HAP-1 (cell line): ENCODE data around the gene KRT17.
"Not testable (repeated sequence)": the region's sequence is repeated elsewhere in the genome, so short reads cannot be mapped to it uniquely, and the experiment has no call there.

Source experiments
- DNase-seq, 2 experiments: peaks; one replicate each; pipeline ENCODE4 v3.0.0-alpha.2; 2016 to 2020; ENCODE audit warnings: low spot score in 2 of 2
- H3K27me3 ChIP-seq: fragments of 250-450 bp; sonication (Bioruptor Pico); 2 replicates; pipeline ENCODE4 v1.5.1; 2020; ENCODE audit warnings: low read depth, mild to moderate bottlenecking, moderate library complexity
- H3K36me3 ChIP-seq: fragments of 250-450 bp; sonication (Bioruptor Pico); replicated peaks from 2 replicates; pipeline ENCODE4 v1.5.1; 2020; ENCODE audit warnings: mild to moderate bottlenecking
- H3K4me1 ChIP-seq: fragments of 250-450 bp; sonication (Bioruptor Pico); 2 replicates; pipeline ENCODE4 v1.5.1; 2020; ENCODE audit warnings: mild to moderate bottlenecking
- H3K4me3 ChIP-seq: fragments of 250-450 bp; sonication (Bioruptor Pico); 2 replicates; pipeline ENCODE4 v1.5.1; 2020; ENCODE audit warnings: mild to moderate bottlenecking, moderate library complexity
- H3K9me3 ChIP-seq: fragments of 250-450 bp; sonication (Bioruptor Pico); 2 replicates; pipeline ENCODE4 v1.5.1; 2020; ENCODE audit warnings: mild to moderate bottlenecking, moderate library complexity
- in situ Hi-C: fragments of 300-500 bp; cut with MboI; formaldehyde crosslinking; loops from 3 replicates; pipeline ENCODE4 v1.14.3; 2020; ENCODE audit warnings: low sequenced_read_pairs, inconsistent platforms, mixed read lengths

Gene KRT17

GRCh38 chr17:41614767-41615166, 9.6 kb downstream of the KRT17 start:
- H3K36me3 ChIP-seq, H3K27me3 ChIP-seq, in situ Hi-C loops, H3K4me1 ChIP-seq, DNase-seq, H3K4me3 ChIP-seq, H3K9me3 ChIP-seq: not testable (repeated sequence)

DNA sequence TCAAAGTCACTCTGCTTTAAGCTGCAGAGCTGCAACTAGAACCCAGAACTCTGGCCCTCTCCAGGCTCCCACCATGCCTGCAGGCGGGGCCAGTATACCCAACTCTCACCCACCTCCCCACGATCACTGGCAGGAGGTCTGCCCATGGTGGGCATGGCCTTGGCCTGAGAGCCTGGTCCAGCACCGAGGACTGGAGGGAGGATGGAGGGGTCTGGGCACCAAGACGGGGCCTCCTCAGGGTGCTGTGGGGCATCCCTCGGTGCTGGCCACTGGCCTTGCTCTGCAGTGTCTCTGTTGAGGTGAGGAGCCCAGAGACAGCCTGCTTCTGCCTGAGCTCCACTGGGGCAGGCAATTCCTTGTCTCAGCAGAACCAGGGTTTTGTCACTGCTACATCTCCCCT, 10.3 kb downstream of the KRT17 start:
- in situ Hi-C loops, result no loop called here
- Histone ChIP-seq H3K36me3 (no peaks in the 10 kb centered on the region), H3K4me1 (no peaks in the 10 kb centered on the region), H3K27me3 (no peaks in the 10 kb centered on the region), H3K9me3 (no peaks in the 10 kb centered on the region), H3K4me3 (no peak overlapping the region)
- DNase-seq, result no peak

- DNase-seq, result no peak
- no peaks in the 10 kb centered on the region for H3K9me3 ChIP-seq
- no peak overlapping the region for H3K4me3 ChIP-seq
- in situ Hi-C loops, result no loop called here
- no peaks in the 10 kb centered on the region for H3K36me3 ChIP-seq
- no peaks in the 10 kb centered on the region for H3K27me3 ChIP-seq
- H3K4me1 ChIP-seq, result no peaks in the 10 kb centered on the region
Observed at GRCh38 chr17:41613277-41614082, 10.9 kb downstream of the KRT17 start.

DNA sequence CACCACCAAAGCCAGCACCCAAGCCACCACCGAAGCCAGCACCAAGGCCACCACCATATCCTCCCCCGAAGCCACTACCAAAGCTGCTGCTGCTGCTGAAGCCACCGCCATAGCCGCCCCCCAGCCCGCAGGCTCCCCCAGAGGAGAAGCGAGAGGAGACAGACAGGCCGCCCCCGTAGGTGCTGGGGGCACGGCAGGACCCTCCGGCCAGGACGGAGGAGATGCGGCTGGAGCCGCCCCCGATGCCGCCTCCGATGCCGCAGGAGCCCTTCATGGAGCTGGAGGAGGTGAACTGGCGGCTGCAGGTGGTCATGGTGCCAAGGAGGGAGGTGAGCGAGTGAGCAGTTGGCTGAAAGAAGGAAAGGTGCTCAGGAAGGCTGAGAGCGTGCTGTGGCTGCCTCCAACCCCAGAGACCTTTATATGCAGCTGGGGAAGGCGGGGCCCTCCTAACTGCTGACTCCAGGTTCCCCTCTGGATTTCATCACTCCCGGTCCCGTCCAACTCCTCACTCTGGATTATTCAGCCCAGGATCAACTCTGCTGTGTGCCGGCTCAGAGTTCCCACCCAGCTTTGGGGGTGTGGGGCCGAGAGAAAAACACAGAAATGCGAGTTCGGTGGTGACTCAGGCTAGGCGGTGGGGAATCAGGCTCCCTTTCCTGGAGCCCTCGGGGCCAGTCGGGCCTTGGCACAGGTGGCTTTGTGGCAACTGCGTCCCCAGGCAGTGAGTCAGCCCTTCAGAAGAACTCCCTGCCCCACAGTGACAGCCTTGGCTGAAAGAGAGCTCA, 11.8 kb downstream of the KRT17 start, which contains the start of gene KRT16:
Gene KRT16 (minus strand): TSS at position 392 of the 785 bp plus-strand sequence. CDS start 79 bp downstream, at position 313.
- H3K27me3 ChIP-seq, H3K36me3 ChIP-seq, in situ Hi-C loops, H3K4me1 ChIP-seq, DNase-seq, H3K9me3 ChIP-seq, H3K4me3 ChIP-seq: not testable (repeated sequence)

DNA sequence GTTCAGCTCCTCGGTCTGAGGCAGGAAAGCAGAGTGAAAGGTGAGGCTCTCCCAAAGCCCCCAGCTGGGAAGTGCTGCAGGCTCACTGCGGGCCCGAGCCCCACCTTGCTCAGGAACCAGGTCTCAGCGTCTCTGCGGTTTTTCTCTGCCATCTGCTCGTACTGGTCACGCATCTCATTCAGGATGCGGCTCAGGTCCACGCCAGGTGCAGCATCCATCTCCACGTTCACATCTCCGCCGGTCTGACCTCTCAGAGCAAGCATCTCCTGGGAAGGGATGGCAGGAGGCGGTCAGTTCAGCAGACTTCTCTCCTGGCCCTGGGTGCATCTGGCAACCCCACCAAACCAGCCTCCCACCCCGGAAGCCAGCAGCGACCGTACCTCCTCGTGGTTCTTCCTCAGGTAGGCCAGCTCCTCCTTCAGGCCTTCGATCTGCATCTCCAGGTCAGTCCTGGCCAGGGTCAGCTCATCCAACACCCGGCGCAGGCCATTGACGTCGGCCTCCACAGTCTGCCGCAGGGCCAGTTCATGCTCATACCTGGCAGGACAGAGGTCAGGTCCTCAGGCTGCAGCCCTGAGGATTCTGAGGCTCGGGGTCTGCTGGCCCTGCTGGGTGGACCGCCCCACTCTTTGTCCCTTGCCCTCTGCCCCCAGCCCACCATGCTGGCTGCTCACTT, 13.3 kb downstream of the KRT17 start:
- H3K4me3 ChIP-seq, result no peak overlapping the region
- no peaks in the 10 kb centered on the region for H3K9me3 ChIP-seq
- no peaks in the 10 kb centered on the region for H3K36me3 ChIP-seq
- H3K4me1 ChIP-seq, result no peaks in the 10 kb centered on the region
- in situ Hi-C loops, result no loop called here
- DNase-seq, result no peak
- H3K27me3 ChIP-seq, result no peaks in the 10 kb centered on the region

GRCh38 chr17:41610061-41610517, 14.3 kb downstream of the KRT17 start:
- H3K4me1 ChIP-seq, in situ Hi-C loops, DNase-seq, H3K9me3 ChIP-seq, H3K27me3 ChIP-seq, H3K36me3 ChIP-seq, H3K4me3 ChIP-seq: not testable (repeated sequence)

GRCh38 chr17:41606930-41607329, 17.4 kb downstream of the KRT17 start:
- H3K4me1 ChIP-seq, H3K4me3 ChIP-seq, H3K27me3 ChIP-seq, DNase-seq, in situ Hi-C loops, H3K9me3 ChIP-seq, H3K36me3 ChIP-seq: not testable (repeated sequence)

GRCh38 chr17:41602524-41602923, 21.9 kb downstream of the KRT17 start:
- no peaks in the 10 kb centered on the region for H3K9me3 ChIP-seq
- H3K4me1 ChIP-seq, result peaks cover 8% of the 10 kb centered on the region
- peak in 1 of 2 experiments; percentile 45 for DNase-seq
- H3K27me3 ChIP-seq, result no peaks in the 10 kb centered on the region
- in situ Hi-C loops, result no loop called here
- no peaks in the 10 kb centered on the region for H3K36me3 ChIP-seq
- no peak overlapping the region for H3K4me3 ChIP-seq

DNA sequence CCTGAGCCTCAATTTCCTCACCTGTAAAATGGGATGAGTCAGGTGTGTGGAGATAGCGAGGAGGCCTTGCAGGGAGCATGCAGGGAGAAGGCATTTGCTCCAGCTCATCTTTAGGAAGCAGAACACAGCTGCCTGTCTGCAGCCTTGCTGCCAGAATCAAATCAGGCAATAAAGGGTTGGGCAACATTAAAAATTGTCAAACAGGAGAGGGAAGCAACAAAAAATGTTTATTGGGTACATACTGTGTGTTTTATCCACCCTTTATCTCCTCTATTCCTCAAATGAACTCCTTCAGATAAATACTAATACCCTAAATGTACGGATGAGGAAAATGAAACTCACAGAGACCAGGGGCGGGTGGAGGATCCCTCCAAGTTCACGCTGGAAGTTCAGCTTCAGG, 24.1 kb downstream of the KRT17 start:
- Histone ChIP-seq H3K27me3 (no peaks in the 10 kb centered on the region), H3K4me3 (no peak overlapping the region), H3K9me3 (no peaks in the 10 kb centered on the region), H3K36me3 (no peaks in the 10 kb centered on the region), H3K4me1 (peaks cover 8% of the 10 kb centered on the region)
- in situ Hi-C loops, result no loop called here
- DNase-seq, result no peak

DNA sequence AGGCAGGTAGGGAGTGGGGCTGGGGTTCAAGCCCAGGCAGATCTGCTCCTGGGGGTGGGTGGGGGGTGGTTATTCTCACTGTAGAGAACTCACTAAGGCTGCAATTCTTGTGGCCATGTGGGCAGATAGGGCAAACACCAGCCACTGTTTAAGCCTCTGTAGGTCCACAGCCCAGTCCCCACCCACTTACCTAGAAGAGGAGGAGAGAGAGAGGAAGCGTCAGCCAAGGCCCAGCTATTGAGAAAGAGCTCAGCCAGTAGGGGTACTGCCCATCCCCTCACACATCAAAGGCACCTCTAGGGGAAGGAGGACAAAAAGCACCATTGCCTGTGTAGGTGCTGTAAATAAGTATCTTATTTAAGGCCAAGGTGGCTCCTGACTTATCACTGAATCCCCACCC, 24.7 kb downstream of the KRT17 start:
- H3K36me3 ChIP-seq, result no peaks in the 10 kb centered on the region
- no peak overlapping the region for H3K4me3 ChIP-seq
- peaks cover 8% of the 10 kb centered on the region for H3K4me1 ChIP-seq
- H3K9me3 ChIP-seq, result no peaks in the 10 kb centered on the region
- H3K27me3 ChIP-seq, result no peaks in the 10 kb centered on the region; the same call in 1 of the 2 replicates
- in situ Hi-C loops, result no loop called here
- DNase-seq, result no peak

- no peaks in the 10 kb centered on the region for H3K9me3 ChIP-seq
- in situ Hi-C loops, result no loop called here
- no peak for DNase-seq
- no peak overlapping the region for H3K4me3 ChIP-seq
- no peaks in the 10 kb centered on the region for H3K4me1 ChIP-seq
- no peaks in the 10 kb centered on the region for H3K36me3 ChIP-seq
- peaks cover 3% of the 10 kb centered on the region for H3K27me3 ChIP-seq
Observed at GRCh38 chr17:41595585-41595984, 28.8 kb downstream of the KRT17 start.

- Histone ChIP-seq H3K9me3 (no peaks in the 10 kb centered on the region), H3K4me1 (no peaks in the 10 kb centered on the region), H3K27me3 (peaks cover 3% of the 10 kb centered on the region), H3K4me3 (no peak overlapping the region), H3K36me3 (no peaks in the 10 kb centered on the region)
- DNase-seq, result no peak
- in situ Hi-C loops, result no loop called here
Observed at GRCh38 chr17:41594363-41594915, 29.9 kb downstream of the KRT17 start.

- no peaks in the 10 kb centered on the region for H3K36me3 ChIP-seq
- H3K4me3 ChIP-seq, result no peak overlapping the region
- peaks cover 3% of the 10 kb centered on the region for H3K27me3 ChIP-seq
- no peaks in the 10 kb centered on the region for H3K4me1 ChIP-seq
- no peaks in the 10 kb centered on the region for H3K9me3 ChIP-seq
- in situ Hi-C loops, result no loop called here
- DNase-seq, result no peak
Observed at GRCh38 chr17:41593306-41593981, 30.9 kb downstream of the KRT17 start.
